ENCODE results near the gene CRB2. TPM values are rescaled to one million over a fixed set of nuclear protein-coding genes. Genes with fewer than 3 reads are reported as not detected.

CRB2 gene
- total and polyA plus RNA-seq, 2 donors (not counting 3 experiments of a cell fraction or from before 2014, with no cell fraction given), result not detected

- FAIRE-seq, result no peak
- Histone ChIP-seq H3K4me3 (replicated peaks in 1 of 3; ENCODE audit: insufficient read depth in 1 of 3, low read depth in 1 of 3, low read length in 3 of 3) (no peak overlapping the region), H2AFZ (ENCODE audit: low read depth, low read length) (no peak overlapping the region), H3K27ac (ENCODE audit: insufficient read depth, low read depth, low read length) (no peak overlapping the region), H3K27me3 (ENCODE audit: control insufficient read depth in 2 of 2, insufficient read depth in 2 of 2, low read length in 2 of 2) (peaks cover 0 to 2% of the 10 kb centered on the region in 2 experiments), H3K4me1 (ENCODE audit: control insufficient read depth, extremely low read depth, insufficient read depth, low read length) (no peaks in the 10 kb centered on the region), H3K4me2 (ENCODE audit: insufficient read depth, low read length) (no peak overlapping the region), H4K20me1 (replicated peaks; ENCODE audit: control insufficient read depth, extremely low read depth, insufficient read depth, low read length) (no peaks in the 10 kb centered on the region), H3K9me3 (replicated peaks; ENCODE audit: control insufficient read depth, insufficient read depth, low read length) (no peaks in the 10 kb centered on the region), H3K9ac (replicated peaks; ENCODE audit: extremely low read depth, insufficient read depth, low read length) (no peak overlapping the region), H3K36me3 (ENCODE audit: control insufficient read depth in 2 of 2, extremely low read depth in 1 of 2, insufficient read depth in 2 of 2, low read length in 2 of 2) (no peaks in the 10 kb centered on the region), H3K9me1 (replicated peaks; ENCODE audit: control insufficient read depth, extremely low read depth, insufficient read depth, low read length) (no peaks in the 10 kb centered on the region), H3K79me2 (ENCODE audit: control insufficient read depth, insufficient read depth, low read length) (no peaks in the 10 kb centered on the region)
- intact Hi-C loops (cut with micrococcal nuclease) (no loop called here), dilution Hi-C loops (cut with MboI; ENCODE audit: extremely low pct_ligation_motif_present, low sequenced_read_pairs) (no loop called here)
- no TSS peak for BruUV-seq (replicated peaks)
- no peak for DNase-seq (ENCODE audit: low read depth, low spot score)
- ChIA-PET CTCF (interaction anchor here (0.6 to 4.7 kb wide), 4 partner anchors 11 to 102 kb away, joined by 3 to 117 read pairs (median 4); no protein-coding TSS in a partner anchor), POLR2A (no interaction called here)
- TF ChIP-seq GATA2 (IDR thresholded peaks at IDR 0.05; ENCODE audit: insufficient read depth, insufficient read length, low read depth, low read length), result no peak
- no peak for TF ChIP-seq CTCF (IDR thresholded peaks at IDR 0.05; ENCODE audit: extremely low read depth in 1 of 2, insufficient read depth in 1 of 2, low read depth in 1 of 2, low read length in 2 of 2)
- TF ChIP-seq POLR2A (IDR thresholded peaks at IDR 0.05; ENCODE audit: low read depth, low read length), result no peak
- TF ChIP-seq MAX (IDR thresholded peaks at IDR 0.05; ENCODE audit: insufficient read depth, insufficient read length), result no peak
- no peak for TF ChIP-seq JUN (IDR thresholded peaks at IDR 0.05; ENCODE audit: borderline replicate concordance, insufficient read depth, insufficient read length, low read depth)
- no peak for TF ChIP-seq EZH2 (IDR thresholded peaks at IDR 0.05; ENCODE audit: borderline replicate concordance, low read depth, low read length, severe bottlenecking)
- no peak for TF ChIP-seq FOS (IDR thresholded peaks at IDR 0.05; ENCODE audit: borderline replicate concordance, insufficient read depth, low read length)
- TF ChIP-seq MYC (IDR thresholded peaks at IDR 0.05; ENCODE audit: low read depth, low read length), result no peak
- no peak for TF ChIP-seq POLR2AphosphoS5 (IDR thresholded peaks at IDR 0.05; ENCODE audit: insufficient read depth, low read depth, low read length)
Observed at GRCh38 chr9:123356851-123357742, 1.1 kb downstream of the CRB2 start.
